CD14-positive monocyte (primary cell): ENCODE measurements around the gene KMT2B. TPM values are rescaled to one million over a fixed set of nuclear protein-coding genes. Genes with fewer than 3 reads are reported as not detected.

ENCODE experiments used
- DNase-seq, 3 donors: peaks; one replicate each; pipeline ENCODE4 v3.0.0-alpha.2; 2011 to 2022
- H2AFZ ChIP-seq: 2 replicates; pipeline ENCODE4 v1.6.0; 2012; ENCODE audit warnings: mild to moderate bottlenecking, low read depth, low read length, inconsistent platforms; ENCODE audit not compliant: insufficient read depth, poor library complexity, severe bottlenecking
- H3K27ac ChIP-seq, 2 donors: 1 replicate in 1 of 2; 2 replicates in 1 of 2; pipeline ENCODE4 v1.5.1; 2012 to 2013; ENCODE audit warnings: low read length in 2 of 2, control low read depth in 1 of 2, inconsistent platforms in 1 of 2, low read depth in 1 of 2, mild to moderate bottlenecking in 1 of 2
- H3K27me3 ChIP-seq, 2 donors: one replicate each; pipeline versions ENCODE4 v1.6.0 to v1.6.1; 2011 to 2013; ENCODE audit warnings: low read length in 2 of 2; ENCODE audit not compliant: control insufficient read depth in 2 of 2, insufficient read depth in 2 of 2
- H3K36me3 ChIP-seq, 2 donors: replicated peaks in 1 of 2; 1 replicate in 1 of 2; 2 replicates in 1 of 2; pipeline versions ENCODE4 v1.5.1 to v1.6.1; 2012 to 2013; ENCODE audit warnings: low read length in 2 of 2, control low read depth in 1 of 2, inconsistent platforms in 1 of 2, mild to moderate bottlenecking in 1 of 2; ENCODE audit not compliant: insufficient read depth in 2 of 2, control insufficient read depth in 1 of 2
- H3K4me1 ChIP-seq, 2 donors: 1 replicate in 1 of 2; 2 replicates in 1 of 2; pipeline versions ENCODE4 v1.5.1 to v1.6.1; 2012 to 2013; ENCODE audit warnings: low read length in 2 of 2, control low read depth in 1 of 2, inconsistent platforms in 1 of 2, mild to moderate bottlenecking in 1 of 2, moderate library complexity in 1 of 2; ENCODE audit not compliant: insufficient read depth in 2 of 2, control insufficient read depth in 1 of 2
- H3K4me2 ChIP-seq: replicated peaks from 2 replicates; pipeline ENCODE3; 2012; ENCODE audit warnings: low read length, moderate library complexity, mild to moderate bottlenecking; ENCODE audit not compliant: poor library complexity, severe bottlenecking; ENCODE audit errors: extremely low read depth
- H3K4me3 ChIP-seq, 3 experiments: fragments of 200-600 bp in 1 of 3; sonication (generic) in 1 of 3; replicated peaks in 1 of 3; 1 replicate in 2 of 3; 2 replicates in 1 of 3; pipeline ENCODE4 v1.5.1; 2011 to 2013; ENCODE audit warnings: low read length in 3 of 3, mild to moderate bottlenecking in 3 of 3, control low read depth in 2 of 3, low read depth in 2 of 3, inconsistent platforms in 1 of 3, moderate library complexity in 1 of 3
- H3K79me2 ChIP-seq: 2 replicates; pipeline ENCODE4 v1.6.0; 2012; ENCODE audit warnings: mild to moderate bottlenecking, control low read depth, inconsistent platforms, low read length, moderate library complexity; ENCODE audit not compliant: insufficient read depth
- H3K9ac ChIP-seq: 2 replicates; pipeline ENCODE4 v1.6.0; 2017; ENCODE audit warnings: low read length, mild to moderate bottlenecking; ENCODE audit not compliant: insufficient read depth, poor library complexity, severe bottlenecking
- H3K9me3 ChIP-seq, 2 donors: replicated peaks in 1 of 2; 1 replicate in 1 of 2; 2 replicates in 1 of 2; pipeline versions ENCODE4 v1.5.1 to v1.6.1; 2012 to 2013; ENCODE audit warnings: low read length in 2 of 2, control low read depth in 1 of 2; ENCODE audit not compliant: control insufficient read depth in 1 of 2, insufficient read depth in 1 of 2
- H4K20me1 ChIP-seq: 2 replicates; pipeline ENCODE4 v1.6.0; 2012; ENCODE audit warnings: mild to moderate bottlenecking, low read length, control low read depth, moderate library complexity; ENCODE audit not compliant: insufficient read depth
- H3K27ac Mint-ChIP-seq, 7 donors: one replicate each; pipeline ENCODE4 v1.8.0; 2020; ENCODE audit warnings: mild to moderate bottlenecking in 7 of 7, mixed read lengths in 7 of 7, moderate library complexity in 6 of 7, inconsistent platforms in 2 of 7
- H3K27me3 Mint-ChIP-seq, 3 donors: one replicate each; pipeline ENCODE4 v1.8.0; 2021 to 2022; ENCODE audit warnings: low read depth in 3 of 3, mild to moderate bottlenecking in 3 of 3, mixed read lengths in 3 of 3, moderate library complexity in 3 of 3, inconsistent platforms in 1 of 3
- H3K36me3 Mint-ChIP-seq, 2 donors: one replicate each; pipeline ENCODE4 v1.8.0; 2020; ENCODE audit warnings: mixed read lengths in 2 of 2, inconsistent platforms in 1 of 2, mild to moderate bottlenecking in 1 of 2
- H3K4me1 Mint-ChIP-seq: one replicate; pipeline ENCODE4 v1.8.0; 2020; ENCODE audit warnings: mild to moderate bottlenecking, mixed read lengths
- H3K4me3 Mint-ChIP-seq, 2 donors: one replicate each; pipeline ENCODE4 v1.8.0; 2020; ENCODE audit warnings: mild to moderate bottlenecking in 2 of 2, mixed read lengths in 2 of 2, moderate library complexity in 1 of 2
- H3K9me3 Mint-ChIP-seq, 7 donors: one replicate each; pipeline ENCODE4 v1.8.0; 2020 to 2022; ENCODE audit warnings: mixed read lengths in 7 of 7, mild to moderate bottlenecking in 6 of 7, moderate library complexity in 6 of 7, inconsistent platforms in 2 of 7
- WGBS: methylation state at CpG from one replicate; pipeline ENCODE4 v1.1.5; 2013; ENCODE audit warnings: missing lambda C conversion rate; ENCODE audit not compliant: insufficient coverage; 5-methylcytosine and 5-hydroxymethylcytosine counted together
- intact Hi-C, 2 donors: fragments of 100-400 bp; cut with micrococcal nuclease; formaldehyde crosslinking; loops; one replicate each; pipeline versions ENCODE4 v1.15.0 to v1.15.1; 2023
- polyA plus RNA-seq, 3 donors: library from polyadenylated mRNA; depleted of rRNA in 1 of 3; unstranded in 2 of 3; stranded (reverse) in 1 of 3; fragments of 300-500 nt in 2 of 3; fragments of >200 nt in 1 of 3; fragmentation: Illumina TruSeq in 2 of 3; gene quantifications; 1 replicate in 2 of 3; 2 replicates in 1 of 3; pipeline ENCODE4 v1.2.3, GENCODE V29; 2012 to 2021
- TF ChIP-seq, protein P1 (sequence below): fragments of 200-600 bp; IDR thresholded peaks from one replicate; pipeline ENCODE4 v1.8.0; 2022; ENCODE audit warnings: antibody characterized with exemption, mild to moderate bottlenecking

The KMT2B gene
- polyA plus RNA-seq, 3 donors, result 0.32 to 63.6 (median 0.65) TPM

DNA sequence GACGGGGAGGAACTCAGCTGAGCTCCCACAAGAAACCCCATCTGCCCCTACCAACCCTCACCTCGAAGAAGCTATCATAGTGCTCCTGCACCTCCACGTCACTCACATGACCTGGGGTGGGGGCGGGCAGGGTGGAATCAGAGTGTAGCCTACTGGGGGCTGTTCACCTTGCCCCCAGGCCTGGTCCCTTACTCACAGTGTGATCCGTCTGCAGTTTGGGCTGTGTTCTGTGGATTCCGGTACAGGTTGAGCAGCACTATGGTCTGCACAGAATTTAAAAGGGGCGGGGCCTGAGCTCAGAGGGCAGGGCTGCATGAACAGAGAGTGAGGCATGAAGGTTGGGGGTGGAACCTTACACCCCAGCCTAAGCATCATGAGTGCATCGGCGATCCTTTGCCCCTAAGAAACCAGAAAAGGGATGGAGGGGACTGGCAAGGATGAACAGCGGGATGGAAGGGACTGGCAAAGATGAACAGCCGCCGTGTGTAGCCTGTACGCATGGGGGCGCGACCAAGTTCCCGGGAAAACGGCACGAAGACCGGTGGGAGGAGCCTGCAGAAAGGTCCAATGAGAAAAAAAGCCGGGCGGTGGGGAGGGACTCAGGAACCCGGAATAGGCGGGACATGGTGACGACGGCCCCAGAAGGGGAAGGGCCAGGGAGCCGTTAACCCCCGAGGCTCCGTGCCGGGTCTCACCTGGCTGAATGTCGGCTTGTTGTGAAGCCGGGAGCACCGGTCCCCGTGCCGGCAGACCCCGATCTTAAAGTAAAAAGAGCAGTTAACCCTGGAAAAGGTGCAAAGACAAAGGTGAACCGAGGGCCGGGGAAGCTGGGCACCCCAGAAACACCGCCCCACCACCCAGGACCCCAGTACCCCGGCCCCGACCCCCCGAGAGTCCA, 26.9 kb downstream of the KMT2B start:
- no peaks in the 10 kb centered on the region for H3K9me3 Mint-ChIP-seq
- TF ChIP-seq, protein P1, sequence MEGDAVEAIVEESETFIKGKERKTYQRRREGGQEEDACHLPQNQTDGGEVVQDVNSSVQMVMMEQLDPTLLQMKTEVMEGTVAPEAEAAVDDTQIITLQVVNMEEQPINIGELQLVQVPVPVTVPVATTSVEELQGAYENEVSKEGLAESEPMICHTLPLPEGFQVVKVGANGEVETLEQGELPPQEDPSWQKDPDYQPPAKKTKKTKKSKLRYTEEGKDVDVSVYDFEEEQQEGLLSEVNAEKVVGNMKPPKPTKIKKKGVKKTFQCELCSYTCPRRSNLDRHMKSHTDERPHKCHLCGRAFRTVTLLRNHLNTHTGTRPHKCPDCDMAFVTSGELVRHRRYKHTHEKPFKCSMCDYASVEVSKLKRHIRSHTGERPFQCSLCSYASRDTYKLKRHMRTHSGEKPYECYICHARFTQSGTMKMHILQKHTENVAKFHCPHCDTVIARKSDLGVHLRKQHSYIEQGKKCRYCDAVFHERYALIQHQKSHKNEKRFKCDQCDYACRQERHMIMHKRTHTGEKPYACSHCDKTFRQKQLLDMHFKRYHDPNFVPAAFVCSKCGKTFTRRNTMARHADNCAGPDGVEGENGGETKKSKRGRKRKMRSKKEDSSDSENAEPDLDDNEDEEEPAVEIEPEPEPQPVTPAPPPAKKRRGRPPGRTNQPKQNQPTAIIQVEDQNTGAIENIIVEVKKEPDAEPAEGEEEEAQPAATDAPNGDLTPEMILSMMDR, result peak; percentile 17
- Histone ChIP-seq H4K20me1 (peaks cover 6% of the 10 kb centered on the region), H3K9ac (peak overlapping the region; percentile 97), H3K27me3 (no peaks in the 10 kb centered on the region), H3K4me2 (peak overlapping the region; percentile 96), H3K79me2 (peaks cover 59% of the 10 kb centered on the region), H3K27ac (peak overlapping the region; percentile 97 to 98), H3K4me3 (peak overlapping the region; percentile 77 to 93 (median 92)), H3K9me3 (no peaks in the 10 kb centered on the region), H3K4me1 (peaks cover 64 to 82% of the 10 kb centered on the region in 2 donors), H3K36me3 (no peaks in the 10 kb centered on the region), H2AFZ (peak overlapping the region; percentile 83)
- H3K27ac Mint-ChIP-seq, result peak overlapping the region; percentile 100
- H3K36me3 Mint-ChIP-seq, result peaks cover 9 to 14% of the 10 kb centered on the region in 2 donors
- H3K4me1 Mint-ChIP-seq, result peaks cover 55% of the 10 kb centered on the region
- peak; percentile 94 to 95 (median 94) for DNase-seq
- peak overlapping the region; percentile 95 to 99 for H3K4me3 Mint-ChIP-seq
- 11% methylated on average over 34 of the region's 41 CpGs for WGBS
- H3K27me3 Mint-ChIP-seq, result no peaks in the 10 kb centered on the region
- intact Hi-C loops, result loop anchor here (2.0 to 10.0 kb wide), 10 partner anchors 33 to 1590 kb away; partner anchors contain the start of genes ARHGAP33 (in 1 of the 2), CAPNS1 (in 1 of the 2), COX6B1 (in 1 of the 2) and ETV2 (in 1 of the 2)

- TF ChIP-seq, protein P1, result no peak
- Histone ChIP-seq H2AFZ (peak within 1 kb of the TSS; percentile 83), H4K20me1 (no peaks in the 10 kb centered on the region), H3K4me3 (peak within 1 kb of the TSS; percentile 77 to 93 (median 92)), H3K36me3 (no peaks in the 10 kb centered on the region), H3K27me3 (no peaks in the 10 kb centered on the region), H3K9ac (peak within 1 kb of the TSS; percentile 97), H3K79me2 (peaks cover 56% of the 10 kb centered on the region), H3K9me3 (no peaks in the 10 kb centered on the region), H3K4me1 (peaks cover 58 to 78% of the 10 kb centered on the region in 2 donors), H3K4me2 (peak within 1 kb of the TSS; percentile 96), H3K27ac (peak within 1 kb of the TSS; percentile 97 to 98)
- intact Hi-C loops, result loop anchor here (2.0 to 10.0 kb wide), 9 partner anchors 101 to 1589 kb away; partner anchors contain the start of genes CAPNS1 (in 1 of the 2), COX6B1 (in 1 of the 2), ETV2 (in 1 of the 2) and HCST (in 1 of the 2)
- peak; percentile 99 to 100 (median 100) for DNase-seq
- Mint-ChIP-seq H3K4me1 (peaks cover 56% of the 10 kb centered on the region), H3K27me3 (peaks cover 0 to 3% (median 0%) of the 10 kb centered on the region in 3 donors), H3K27ac (peak within 1 kb of the TSS; percentile 100), H3K36me3 (peaks cover 9 to 14% of the 10 kb centered on the region in 2 donors), H3K9me3 (no peaks in the 10 kb centered on the region), H3K4me3 (peak within 1 kb of the TSS; percentile 95 to 99)
- 1% methylated on average over 33 of the region's 40 CpGs for WGBS
Measured at GRCh38 chr19:35745328-35746086, 27.7 kb downstream of the KMT2B start, which contains the start of the genes PSENEN and U2AF1L4. TSS of gene PSENEN (plus strand) at chr19:35745651. CDS start at chr19:35745931, 280 bp downstream. TSS of gene U2AF1L4 (minus strand) at chr19:35745418. CDS start at chr19:35745391, 27 bp downstream.
